GM19240 (cell line): ENCODE measurements around the gene RPL38.
A peak's percentile ranks its signal among the peaks of the same experiment; 100 is the strongest.

Source experiments
- DNase-seq: peaks from one replicate; pipeline ENCODE4 v3.0.0; 2011; ENCODE audit warnings: low spot score; ENCODE audit not compliant: insufficient read length

Gene RPL38

DNA sequence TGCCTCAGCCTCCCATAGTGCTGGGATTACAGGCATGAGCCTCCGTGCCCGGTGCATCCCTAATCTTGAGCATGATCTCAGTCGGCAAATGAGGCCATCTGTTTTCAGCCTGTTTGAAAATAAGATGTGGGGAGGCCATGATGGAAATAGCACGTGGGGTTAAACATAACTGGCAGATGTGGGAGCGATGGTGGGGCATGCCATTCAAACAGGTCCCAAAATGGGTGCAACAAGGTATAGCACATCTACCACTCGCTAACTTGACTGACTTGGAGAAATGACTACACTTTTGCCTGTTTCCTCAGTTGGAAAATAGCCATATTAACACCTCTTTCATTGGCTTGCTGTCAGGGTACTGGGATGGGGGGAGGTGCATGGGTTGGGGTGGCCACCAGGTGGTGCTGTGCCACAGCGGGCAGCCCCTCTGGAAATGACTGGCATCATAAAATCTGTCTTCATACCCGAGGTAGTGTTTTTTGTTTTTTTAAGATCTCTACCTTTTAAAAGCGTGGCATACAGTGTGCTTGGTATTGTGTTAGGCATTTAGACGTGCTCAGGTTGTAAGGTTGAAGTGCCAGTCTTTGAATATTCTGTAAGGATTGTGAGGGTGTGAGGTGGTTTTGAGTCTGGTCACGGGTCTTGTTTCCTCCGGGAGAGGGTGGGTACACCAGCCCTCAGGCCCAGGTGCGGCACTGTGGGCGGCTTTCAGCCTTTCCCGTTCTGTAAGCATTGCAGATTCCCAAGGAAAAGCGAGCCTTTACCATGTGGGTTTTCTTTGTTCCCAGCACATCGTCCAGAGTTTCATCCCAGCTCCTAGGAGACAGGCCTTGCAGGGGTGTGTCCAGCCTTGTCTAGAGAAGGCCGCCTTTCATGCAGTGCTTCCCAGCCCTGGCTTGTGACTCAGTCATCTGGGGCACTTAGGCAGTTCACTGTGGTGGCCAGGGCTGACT is 7.0 kb downstream of the RPL38 start:
- peak; percentile 63 for DNase-seq

DNA sequence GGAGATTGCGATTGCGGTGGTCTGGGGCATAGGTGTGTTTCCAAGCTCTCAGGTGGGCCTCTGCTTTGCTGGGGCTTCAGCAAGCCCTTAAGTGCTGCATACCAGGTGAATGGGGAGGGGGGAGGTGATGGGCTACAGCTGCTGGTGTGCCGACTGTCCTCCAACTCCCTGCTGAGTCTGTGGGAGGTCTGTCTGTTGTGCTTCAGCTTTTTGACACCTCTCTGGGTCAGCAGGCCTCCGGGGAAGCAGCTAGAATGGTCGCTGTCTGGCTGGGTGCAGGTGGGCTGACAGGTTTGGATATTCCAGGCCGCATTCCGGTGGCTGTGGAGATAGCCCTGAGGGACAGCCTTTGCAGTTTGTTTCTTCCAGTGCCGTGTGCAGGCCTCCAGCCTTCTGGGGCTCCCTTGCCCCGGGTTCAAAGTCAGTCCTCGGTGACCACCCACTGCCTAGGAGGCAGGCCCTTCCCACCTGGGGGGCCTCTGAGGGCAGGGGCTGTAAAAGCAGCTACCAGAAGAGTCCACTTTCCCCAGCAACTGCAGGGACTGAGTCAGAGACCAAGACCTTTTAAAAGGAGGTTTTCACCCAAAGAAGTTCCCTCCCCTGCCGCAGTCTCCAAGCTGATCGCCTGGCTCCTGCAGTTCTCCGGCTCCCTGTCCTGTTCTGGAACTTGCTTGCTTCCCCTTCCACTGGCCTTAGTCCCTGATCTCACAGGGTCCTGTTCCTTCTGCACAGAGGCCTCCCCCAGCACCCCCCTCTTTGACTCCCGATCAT is 7.8 kb downstream of the RPL38 start:
- DNase-seq, result no peak

DNA sequence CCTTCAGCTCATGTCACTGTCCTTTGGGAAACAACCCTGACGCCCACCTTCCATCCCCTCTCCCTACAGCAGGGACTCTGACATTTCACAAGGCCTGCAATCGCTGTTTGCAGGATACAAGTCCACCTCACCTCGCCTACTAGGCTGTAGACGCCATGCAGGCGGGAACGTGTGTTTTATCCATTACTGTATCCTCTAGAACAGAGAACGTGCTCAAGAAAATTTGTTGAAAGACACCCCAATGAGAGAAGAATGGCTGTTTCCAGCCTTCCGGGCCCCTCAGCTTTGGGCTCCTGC is 8.4 kb downstream of the RPL38 start:
- DNase-seq, result no peak

DNA sequence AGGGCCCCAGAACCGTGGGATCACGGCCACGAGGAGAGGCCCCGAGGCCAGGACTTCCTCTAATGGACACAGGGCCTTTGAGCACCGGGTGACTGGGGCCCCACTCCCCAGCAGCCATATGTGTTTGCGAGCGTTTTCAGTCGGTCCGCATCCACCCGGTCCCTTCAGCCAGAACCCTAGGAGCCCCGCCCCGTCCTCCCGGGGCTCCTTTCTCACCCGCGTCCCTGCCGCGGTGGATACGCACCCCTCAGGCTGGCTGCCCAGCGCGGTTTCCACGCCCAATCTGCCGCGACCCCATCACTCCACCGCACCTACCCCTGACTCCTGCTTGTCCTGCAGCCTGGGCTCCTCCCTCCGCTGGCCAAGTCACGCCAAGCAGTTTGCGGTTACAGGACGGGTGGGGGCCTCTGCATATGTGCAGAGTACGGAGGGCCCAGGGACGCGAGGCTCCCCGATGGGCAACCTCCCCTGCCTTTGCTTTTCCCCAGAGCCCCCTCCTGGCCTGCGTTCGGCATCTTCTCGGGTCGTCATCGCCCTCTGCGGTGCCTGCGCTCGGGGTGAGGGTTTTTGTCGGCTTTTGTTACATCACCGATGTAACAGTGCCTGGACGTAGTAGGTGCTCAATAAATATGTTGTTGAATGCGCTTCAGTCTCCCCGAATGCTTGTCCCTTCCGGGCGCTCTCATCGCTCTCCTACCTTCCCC is 8.9 kb downstream of the RPL38 start:
- no peak for DNase-seq

DNA sequence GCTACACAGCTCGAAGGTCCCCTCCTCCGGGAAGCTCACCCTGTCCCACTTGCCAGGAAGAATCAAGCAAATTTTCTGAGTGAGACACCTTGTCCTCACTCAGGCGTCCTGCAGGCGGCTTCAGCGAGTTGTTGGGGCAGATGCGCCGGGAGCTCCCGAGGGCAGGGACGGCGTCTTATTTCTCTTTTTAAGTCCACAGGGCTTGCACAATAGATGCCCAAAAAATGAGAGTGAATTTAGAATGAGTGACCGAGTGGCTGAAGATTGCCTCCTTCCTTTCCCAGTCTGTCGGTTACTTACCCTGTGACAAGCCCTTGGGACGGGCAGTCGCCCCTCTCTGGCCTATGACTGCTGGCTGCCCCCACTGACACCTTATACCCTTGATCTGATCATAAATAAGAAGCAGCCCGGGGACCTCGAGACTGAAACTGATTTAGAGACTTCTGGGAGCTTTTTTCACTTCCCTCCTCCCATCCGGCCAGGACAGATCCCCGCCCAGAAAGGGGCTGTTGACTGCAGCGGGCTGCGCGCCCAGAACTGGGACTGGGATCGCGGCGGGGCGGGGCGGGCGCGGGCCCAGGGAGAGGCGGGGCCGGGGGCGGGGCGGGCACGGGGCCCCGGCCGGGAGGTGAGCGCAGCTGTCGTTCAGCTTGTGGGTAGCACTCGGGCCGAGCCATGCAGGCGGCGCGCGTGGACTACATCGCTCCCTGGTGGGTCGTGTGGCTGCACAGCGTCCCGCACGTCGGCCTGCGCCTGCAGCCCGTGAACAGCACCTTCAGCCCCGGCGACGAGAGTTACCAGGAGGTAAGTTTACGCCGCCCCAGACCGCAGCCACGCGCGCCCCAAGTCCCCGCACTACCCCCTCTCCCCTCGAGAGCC is 9.7 kb downstream of the RPL38 start, which contains the start of gene TTYH2:
TSS of gene TTYH2 (plus strand) at position 659 of the 879 bp plus-strand sequence. CDS start at position 676, 17 bp downstream.
- DNase-seq, result peak; percentile 38

DNA sequence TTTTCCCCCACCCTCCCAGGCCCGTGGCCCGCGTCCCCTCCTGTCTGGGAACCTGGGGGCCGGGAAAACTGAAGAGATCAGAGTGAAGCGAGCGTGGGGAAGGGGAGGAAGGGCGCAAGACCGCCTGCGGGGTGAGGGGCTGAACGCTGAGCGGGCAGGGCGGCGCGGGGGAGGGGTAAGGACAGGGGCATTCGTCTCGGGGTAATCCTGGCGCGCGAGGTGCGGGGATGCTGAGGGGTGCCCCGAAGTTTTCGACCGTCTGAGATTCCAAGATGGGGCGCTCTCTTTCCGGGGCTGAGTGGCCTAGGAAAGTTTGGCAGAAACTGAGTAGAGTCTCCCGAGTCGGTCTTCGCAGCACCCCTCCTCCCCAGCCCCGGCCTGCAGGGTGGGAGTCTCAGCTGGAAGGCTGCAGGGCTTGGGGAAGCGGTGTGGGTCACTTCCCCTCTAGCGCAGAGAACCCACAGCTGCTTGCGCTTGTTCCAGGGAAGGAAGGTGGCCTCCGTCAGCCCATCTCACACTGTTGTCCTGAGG is 10.4 kb downstream of the RPL38 start:
- no peak for DNase-seq

DNA sequence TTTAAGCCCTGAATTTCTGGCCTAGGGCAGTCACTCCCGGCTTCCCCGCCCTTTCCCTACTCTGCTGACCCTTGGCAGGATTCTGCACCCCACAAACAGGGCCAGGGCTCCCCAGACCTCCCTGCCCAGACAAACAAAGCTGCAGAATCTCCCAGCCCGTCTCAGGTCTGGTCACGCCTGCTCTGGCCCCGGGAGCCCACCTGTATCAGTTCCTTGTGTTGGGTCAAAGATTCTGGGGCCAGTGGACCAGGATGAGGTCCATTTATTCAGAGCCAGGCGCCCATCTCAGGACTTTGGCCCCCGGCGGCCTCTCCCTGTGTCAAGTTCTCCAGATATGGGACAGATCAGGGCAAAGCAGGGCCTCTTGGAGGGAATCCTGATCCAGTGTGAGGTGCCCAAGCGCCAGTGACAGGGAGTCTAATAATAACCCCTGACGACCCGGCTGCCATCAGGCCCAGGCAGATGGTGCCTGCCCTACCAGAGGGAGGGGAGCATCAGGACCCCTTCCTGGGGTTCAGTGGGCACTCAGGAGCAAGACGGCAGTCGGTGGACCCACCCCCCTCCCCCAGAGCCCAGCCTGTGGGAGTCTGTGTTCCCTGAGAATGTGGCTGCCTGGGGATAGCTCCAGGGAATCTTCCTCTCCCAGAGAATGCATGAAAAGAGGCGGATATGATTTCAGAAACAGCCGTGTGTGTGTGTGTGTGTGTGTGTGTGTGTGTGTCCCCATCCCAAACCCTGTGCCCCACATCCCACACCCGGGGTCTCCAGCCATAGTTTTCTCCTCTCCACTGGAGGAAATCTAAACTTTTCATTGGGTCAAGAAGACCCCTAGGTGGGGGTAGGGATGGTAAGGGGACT is 11.2 kb downstream of the RPL38 start:
- DNase-seq, result no peak

DNA sequence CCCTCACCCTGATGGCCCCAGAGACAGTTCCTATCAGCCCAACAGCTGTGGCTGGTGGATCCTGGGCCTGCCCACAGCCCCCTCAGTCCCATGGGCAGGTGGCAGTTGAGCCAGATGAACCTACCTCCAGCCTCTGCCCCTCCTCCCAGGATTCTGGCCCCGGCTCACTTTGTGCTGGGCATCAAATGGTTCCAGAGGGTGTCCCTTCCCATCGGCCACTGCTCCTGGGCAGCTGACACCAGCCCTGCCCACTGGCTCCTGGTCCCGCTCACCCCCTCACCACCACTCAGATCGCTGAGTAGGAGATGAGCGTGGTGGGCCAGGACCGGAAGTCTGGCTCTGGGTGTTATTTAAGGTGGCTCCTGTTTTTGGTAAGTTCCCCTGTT is 11.9 kb downstream of the RPL38 start:
- no peak for DNase-seq

DNA sequence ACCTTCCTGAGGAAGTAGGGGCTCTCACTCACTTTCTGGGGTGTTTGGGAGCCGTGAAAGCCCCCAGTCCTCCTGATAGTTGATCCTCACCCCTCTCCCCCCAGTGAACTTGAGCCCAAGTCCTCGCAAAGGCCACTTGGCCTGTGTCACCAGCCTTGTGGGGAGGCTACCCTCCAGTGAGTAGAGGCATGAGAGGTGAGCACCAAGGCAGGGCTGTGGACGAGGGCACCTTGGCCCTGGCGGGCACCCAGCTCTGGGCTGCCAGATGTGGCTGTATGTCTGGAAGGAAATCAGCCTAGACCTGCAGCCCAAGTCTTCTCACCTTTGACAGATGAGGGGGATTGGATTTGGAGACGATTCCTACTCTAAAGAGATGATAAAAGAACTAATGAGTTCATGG is 13.0 kb downstream of the RPL38 start:
- no peak for DNase-seq

DNA sequence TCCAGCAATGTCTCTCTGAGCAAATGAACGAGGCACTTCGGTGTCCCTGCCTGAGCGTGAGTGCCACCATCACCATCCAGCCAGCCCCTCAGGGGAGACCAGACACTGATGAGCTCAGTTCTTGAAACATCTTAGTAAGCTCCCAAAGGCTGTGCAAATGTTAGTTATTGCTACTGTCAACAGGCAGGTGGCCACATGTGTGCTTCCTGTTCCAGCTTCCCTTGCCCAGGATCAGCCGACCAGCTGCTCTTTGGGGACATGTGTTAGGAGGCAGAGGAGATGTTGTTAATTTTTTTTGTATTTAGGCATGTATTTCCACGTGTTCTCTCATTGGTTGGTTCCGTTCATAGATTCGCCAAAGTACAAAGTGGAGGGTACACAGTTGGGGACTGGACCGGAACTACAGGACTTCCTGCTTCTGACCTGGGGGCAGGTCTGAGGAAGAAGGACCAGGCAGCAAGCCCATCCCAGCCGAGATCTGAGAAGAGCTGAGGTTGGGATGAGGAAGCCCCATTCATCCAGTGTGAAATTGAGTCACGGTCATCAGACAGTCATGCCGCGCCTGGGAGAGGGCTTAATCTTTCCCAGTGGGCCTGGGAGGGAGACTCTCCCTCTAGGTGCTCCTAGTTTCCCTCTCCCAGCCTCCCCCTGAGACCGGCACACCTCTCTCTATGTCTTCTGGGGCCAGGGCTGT is 13.7 kb downstream of the RPL38 start:
- DNase-seq, result no peak

DNA sequence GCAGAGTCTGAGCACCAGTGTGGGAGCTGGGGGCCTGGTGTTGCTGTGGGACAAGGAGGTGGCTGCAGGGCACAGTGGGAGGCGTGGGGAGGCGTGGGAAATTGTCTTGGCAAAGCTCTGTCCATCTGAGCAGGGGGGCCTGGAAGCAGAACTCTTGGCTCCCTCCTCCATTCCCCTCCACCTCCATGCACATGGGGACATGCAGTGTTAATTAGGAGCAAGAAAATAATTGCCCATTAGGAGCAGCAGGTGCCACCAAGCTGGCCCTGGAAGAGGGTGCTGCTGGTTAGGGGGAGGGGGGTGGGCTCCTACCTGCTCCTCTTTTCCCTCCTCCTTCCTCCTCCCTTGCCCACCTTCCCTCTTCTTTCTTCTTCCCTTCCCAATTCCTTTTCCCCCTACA is 14.4 kb downstream of the RPL38 start:
- DNase-seq, result no peak

DNA sequence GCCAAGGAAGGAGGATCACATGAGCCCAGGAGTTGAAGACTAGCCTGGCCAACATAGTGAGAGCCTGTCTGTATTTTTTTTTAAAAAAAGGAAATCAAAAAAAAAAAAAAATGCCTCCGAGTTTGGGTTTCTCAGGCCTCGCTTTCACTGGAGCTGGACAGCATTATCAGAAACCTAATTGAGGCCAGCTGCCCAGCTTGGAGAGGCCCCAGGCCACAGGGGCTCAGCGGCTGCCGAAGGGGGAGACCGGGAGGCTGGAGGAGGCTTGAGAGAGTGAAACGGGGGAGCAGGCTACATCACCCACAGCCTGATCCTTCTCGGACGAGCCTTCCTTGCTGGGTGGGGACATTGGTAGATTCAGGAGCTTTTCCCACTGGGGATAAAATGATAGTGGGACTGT is 15.0 kb downstream of the RPL38 start:
- DNase-seq, result no peak

DNA sequence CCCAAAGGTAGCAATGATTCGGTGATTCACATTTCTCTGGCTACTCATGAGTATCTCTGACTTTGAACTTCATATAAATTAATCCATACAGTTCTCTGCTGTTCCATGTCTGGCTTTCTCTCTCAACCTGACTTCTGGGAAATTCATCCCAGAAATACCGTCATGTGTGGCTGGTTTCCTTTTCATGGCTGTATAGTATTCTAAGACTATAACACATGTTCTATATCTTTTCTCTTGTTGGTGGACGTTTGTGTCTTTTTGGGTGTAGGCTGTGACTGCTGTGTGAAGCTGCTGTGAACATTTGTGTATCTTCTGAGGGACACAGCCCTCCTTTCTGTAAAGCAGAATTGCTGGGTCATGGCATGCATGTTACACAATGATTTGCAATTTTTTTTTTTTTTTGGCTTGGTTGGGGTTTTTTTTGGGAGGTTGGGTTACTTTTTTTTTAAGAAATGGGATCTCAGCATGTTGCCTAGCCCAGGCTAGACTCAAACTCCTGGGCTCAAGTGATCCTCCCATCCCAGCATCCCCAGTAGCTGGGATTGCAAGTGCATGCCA is 16.2 kb downstream of the RPL38 start:
- DNase-seq, result no peak

DNA sequence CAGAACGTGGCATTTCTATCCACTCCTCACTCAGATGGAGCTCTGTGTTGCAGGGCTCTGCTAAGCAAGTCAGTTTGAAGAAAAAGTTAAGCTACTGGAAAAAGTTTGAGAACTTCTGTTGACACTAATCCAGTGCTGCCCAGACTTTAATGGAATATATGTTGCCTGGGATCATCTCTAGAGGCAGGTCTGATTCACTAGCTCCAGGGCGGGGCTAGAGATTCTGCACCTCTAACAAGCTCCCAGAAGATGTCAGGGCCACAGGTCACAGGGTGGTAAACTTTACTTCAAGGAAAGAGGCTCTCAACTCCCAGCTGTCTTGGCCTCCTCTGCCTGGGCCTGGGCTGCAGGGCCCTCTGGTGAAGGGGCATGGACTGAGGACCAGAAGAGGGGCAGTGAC is 16.7 kb downstream of the RPL38 start:
- DNase-seq, result no peak

DNA sequence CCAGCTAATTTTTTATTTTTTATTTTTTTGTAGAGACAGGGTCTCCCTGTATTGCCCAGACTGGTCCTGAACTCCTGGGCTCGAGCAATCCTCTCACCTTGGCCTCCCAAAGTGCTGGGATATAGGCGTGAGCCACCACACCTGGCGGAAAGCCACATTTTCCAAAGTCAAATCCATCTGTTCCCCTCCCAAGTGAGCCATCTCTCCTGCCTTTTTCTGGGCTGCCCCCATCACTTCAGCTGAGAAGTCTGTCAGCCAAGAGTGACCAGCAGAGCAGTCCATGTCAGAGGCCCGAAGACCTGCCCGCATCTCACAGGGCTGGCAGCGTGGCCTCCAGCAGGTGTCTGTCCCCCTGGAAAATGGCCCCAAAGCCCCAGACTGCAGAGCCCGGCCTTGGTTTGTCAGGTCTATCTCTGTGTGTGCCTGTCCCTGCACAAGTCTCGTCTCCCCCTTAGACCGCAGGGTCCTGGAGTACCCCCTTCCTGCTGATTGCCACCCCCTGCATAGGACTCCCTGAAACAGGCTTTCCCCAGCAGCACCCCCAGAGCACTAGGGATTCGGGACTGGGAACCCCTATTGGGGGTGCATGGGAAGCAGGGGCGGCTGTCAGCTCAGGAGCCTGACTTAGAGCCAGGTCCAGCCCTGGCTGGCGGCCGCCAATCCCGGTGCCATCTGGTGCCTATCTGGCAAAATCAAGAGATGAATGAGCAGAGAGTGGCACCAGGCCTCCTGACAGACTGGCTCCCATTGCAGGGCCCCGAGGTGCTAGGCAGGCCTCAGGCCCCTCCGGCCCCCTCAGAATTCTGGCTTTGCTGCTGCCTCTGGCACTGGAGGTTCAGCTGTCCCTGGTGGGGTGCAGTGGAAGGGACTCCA is 17.7 kb downstream of the RPL38 start:
- no peak for DNase-seq

DNA sequence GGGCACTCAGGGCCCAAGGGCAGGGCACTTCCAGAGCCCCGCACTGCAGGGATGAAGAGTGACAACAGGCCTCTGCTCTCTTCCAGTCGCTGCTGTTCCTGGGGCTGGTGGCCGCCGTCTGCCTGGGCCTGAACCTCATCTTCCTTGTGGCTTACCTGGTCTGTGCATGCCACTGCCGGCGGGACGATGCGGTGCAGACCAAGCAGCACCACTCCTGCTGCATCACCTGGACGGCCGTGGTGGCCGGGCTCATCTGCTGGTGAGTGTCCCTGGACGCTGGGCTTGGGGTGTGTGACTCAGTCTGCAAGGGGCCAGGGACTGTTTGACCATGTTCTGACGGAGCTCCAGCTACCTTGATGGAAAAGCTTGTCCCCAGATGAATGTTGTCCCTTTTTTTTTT is 18.9 kb downstream of the RPL38 start:
- DNase-seq, result no peak

DNA sequence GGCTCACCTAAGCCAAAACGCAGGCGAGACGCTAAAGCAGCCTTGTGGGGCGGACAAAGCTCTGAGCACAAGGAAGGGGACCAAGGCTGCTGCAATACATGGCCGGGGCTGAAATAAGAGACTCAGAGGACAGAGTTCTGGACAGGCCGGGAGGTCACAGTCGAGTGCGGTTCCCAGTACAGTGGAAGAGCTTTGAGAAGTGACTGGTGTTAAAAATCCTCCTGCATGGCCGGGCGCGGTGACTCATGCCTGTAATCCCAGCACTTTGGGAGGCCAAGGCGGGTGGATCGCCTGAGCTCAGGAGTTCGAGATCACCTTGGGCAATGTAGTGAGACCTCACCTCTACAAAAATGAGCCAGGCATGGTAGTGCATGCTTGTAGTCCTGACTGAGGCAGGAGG is 20.4 kb downstream of the RPL38 start:
- DNase-seq, result no peak
